Measurements from ENCODE around the gene TBC1D20.

DNA sequence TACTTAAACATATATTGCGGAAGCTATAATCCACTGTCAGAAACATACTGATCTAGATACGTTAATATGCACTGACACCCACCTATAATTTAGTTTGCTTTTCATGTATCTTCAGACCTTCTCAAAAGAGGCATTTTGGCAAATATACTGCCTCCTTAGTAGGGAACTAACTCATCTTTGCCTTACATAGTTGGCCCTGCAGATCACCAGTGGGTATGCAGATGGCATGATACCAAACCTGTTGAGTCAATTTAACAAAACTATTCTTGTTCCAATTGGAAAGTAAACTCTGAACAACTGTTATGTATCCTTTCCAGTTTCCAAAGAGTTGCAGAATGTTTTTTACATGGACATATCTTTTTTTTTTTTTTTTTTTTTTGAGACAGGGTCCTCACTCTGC lies 35.6 kb upstream of the TBC1D20 start:
- TF ChIP-seq, protein P1, sequence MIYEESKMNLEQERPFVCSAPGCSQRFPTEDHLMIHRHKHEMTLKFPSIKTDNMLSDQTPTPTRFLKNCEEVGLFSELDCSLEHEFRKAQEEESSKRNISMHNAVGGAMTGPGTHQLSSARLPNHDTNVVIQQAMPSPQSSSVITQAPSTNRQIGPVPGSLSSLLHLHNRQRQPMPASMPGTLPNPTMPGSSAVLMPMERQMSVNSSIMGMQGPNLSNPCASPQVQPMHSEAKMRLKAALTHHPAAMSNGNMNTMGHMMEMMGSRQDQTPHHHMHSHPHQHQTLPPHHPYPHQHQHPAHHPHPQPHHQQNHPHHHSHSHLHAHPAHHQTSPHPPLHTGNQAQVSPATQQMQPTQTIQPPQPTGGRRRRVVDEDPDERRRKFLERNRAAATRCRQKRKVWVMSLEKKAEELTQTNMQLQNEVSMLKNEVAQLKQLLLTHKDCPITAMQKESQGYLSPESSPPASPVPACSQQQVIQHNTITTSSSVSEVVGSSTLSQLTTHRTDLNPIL (CRISPR knock-in tag; IDR thresholded peaks at IDR 0.05; ENCODE audit: low read depth): no peak
- TF ChIP-seq, protein P2, sequence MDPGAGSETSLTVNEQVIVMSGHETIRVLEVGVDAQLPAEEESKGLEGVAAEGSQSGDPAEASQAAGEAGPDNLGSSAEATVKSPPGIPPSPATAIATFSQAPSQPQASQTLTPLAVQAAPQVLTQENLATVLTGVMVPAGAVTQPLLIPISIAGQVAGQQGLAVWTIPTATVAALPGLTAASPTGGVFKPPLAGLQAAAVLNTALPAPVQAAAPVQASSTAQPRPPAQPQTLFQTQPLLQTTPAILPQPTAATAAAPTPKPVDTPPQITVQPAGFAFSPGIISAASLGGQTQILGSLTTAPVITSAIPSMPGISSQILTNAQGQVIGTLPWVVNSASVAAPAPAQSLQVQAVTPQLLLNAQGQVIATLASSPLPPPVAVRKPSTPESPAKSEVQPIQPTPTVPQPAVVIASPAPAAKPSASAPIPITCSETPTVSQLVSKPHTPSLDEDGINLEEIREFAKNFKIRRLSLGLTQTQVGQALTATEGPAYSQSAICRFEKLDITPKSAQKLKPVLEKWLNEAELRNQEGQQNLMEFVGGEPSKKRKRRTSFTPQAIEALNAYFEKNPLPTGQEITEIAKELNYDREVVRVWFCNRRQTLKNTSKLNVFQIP (CRISPR knock-in tag; IDR thresholded peaks at IDR 0.05; ENCODE audit: borderline replicate concordance, low read depth): no peak
- TF ChIP-seq, protein P3, sequence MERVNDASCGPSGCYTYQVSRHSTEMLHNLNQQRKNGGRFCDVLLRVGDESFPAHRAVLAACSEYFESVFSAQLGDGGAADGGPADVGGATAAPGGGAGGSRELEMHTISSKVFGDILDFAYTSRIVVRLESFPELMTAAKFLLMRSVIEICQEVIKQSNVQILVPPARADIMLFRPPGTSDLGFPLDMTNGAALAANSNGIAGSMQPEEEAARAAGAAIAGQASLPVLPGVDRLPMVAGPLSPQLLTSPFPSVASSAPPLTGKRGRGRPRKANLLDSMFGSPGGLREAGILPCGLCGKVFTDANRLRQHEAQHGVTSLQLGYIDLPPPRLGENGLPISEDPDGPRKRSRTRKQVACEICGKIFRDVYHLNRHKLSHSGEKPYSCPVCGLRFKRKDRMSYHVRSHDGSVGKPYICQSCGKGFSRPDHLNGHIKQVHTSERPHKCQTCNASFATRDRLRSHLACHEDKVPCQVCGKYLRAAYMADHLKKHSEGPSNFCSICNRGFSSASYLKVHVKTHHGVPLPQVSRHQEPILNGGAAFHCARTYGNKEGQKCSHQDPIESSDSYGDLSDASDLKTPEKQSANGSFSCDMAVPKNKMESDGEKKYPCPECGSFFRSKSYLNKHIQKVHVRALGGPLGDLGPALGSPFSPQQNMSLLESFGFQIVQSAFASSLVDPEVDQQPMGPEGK (CRISPR knock-in tag; IDR thresholded peaks at IDR 0.05; ENCODE audit: borderline replicate concordance): no peak
- TF ChIP-seq TCF4 (CRISPR knock-in tag; IDR thresholded peaks at IDR 0.05; ENCODE audit: borderline replicate concordance) (no peak), ARNTL (CRISPR knock-in tag; IDR thresholded peaks at IDR 0.05; ENCODE audit: borderline replicate concordance, low read depth) (no peak), ISL1 (CRISPR knock-in tag; IDR thresholded peaks at IDR 0.05) (no peak), ZNF8 (CRISPR knock-in tag; IDR thresholded peaks at IDR 0.05) (no peak), ESRRG (CRISPR knock-in tag; IDR thresholded peaks at IDR 0.05) (no peak), GLIS3 (CRISPR knock-in tag; IDR thresholded peaks at IDR 0.05) (no peak), BACH2 (CRISPR knock-in tag; IDR thresholded peaks at IDR 0.05; ENCODE audit: borderline replicate concordance) (no peak), ZFP30 (CRISPR knock-in tag; IDR thresholded peaks at IDR 0.05) (no peak), ZNF565 (CRISPR knock-in tag; conservative IDR thresholded peaks at IDR 0.05; ENCODE audit: low read depth) (no peak)
- TF ChIP-seq, protein P4, sequence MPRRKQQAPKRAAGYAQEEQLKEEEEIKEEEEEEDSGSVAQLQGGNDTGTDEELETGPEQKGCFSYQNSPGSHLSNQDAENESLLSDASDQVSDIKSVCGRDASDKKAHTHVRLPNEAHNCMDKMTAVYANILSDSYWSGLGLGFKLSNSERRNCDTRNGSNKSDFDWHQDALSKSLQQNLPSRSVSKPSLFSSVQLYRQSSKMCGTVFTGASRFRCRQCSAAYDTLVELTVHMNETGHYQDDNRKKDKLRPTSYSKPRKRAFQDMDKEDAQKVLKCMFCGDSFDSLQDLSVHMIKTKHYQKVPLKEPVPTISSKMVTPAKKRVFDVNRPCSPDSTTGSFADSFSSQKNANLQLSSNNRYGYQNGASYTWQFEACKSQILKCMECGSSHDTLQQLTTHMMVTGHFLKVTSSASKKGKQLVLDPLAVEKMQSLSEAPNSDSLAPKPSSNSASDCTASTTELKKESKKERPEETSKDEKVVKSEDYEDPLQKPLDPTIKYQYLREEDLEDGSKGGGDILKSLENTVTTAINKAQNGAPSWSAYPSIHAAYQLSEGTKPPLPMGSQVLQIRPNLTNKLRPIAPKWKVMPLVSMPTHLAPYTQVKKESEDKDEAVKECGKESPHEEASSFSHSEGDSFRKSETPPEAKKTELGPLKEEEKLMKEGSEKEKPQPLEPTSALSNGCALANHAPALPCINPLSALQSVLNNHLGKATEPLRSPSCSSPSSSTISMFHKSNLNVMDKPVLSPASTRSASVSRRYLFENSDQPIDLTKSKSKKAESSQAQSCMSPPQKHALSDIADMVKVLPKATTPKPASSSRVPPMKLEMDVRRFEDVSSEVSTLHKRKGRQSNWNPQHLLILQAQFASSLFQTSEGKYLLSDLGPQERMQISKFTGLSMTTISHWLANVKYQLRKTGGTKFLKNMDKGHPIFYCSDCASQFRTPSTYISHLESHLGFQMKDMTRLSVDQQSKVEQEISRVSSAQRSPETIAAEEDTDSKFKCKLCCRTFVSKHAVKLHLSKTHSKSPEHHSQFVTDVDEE (CRISPR knock-in tag; IDR thresholded peaks at IDR 0.05): no peak
- TF ChIP-seq, protein P5, sequence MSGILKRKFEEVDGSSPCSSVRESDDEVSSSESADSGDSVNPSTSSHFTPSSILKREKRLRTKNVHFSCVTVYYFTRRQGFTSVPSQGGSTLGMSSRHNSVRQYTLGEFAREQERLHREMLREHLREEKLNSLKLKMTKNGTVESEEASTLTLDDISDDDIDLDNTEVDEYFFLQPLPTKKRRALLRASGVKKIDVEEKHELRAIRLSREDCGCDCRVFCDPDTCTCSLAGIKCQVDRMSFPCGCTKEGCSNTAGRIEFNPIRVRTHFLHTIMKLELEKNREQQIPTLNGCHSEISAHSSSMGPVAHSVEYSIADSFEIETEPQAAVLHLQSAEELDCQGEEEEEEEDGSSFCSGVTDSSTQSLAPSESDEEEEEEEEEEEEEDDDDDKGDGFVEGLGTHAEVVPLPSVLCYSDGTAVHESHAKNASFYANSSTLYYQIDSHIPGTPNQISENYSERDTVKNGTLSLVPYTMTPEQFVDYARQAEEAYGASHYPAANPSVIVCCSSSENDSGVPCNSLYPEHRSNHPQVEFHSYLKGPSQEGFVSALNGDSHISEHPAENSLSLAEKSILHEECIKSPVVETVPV (CRISPR knock-in tag; IDR thresholded peaks at IDR 0.05): no peak
